ENCODE measurements around the gene KRT9.

DNA sequence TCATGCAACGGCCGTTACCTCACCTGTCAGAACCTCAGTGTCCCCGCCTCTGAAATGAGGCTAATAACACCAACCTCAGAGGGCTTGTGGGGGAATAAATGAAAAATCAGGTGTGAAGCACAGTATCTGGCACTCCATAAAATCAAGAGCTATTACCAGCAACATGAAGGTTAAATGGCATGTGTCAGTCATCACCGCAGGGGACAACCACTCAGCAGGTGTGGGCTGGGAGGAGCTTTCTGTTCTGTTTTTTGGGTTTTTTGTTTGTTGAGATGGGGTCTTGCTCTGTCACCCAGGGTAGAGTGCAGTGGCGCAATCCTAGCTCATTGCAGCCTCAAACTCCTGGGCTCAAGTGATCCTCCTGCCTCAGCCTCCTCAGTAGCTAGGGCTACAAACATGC, 26.9 kb downstream of the KRT9 start:
- TF ChIP-seq, protein P1, sequence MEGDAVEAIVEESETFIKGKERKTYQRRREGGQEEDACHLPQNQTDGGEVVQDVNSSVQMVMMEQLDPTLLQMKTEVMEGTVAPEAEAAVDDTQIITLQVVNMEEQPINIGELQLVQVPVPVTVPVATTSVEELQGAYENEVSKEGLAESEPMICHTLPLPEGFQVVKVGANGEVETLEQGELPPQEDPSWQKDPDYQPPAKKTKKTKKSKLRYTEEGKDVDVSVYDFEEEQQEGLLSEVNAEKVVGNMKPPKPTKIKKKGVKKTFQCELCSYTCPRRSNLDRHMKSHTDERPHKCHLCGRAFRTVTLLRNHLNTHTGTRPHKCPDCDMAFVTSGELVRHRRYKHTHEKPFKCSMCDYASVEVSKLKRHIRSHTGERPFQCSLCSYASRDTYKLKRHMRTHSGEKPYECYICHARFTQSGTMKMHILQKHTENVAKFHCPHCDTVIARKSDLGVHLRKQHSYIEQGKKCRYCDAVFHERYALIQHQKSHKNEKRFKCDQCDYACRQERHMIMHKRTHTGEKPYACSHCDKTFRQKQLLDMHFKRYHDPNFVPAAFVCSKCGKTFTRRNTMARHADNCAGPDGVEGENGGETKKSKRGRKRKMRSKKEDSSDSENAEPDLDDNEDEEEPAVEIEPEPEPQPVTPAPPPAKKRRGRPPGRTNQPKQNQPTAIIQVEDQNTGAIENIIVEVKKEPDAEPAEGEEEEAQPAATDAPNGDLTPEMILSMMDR (IDR thresholded peaks at IDR 0.05) = no peak
- no peak for TF ChIP-seq POLR2A (IDR thresholded peaks at IDR 0.05)

All from prostate gland (tissue), 2 donors.